Neural crest cell (in vitro differentiated cells): ENCODE data around the gene CHST13. TPM values are rescaled to one million over a fixed set of nuclear protein-coding genes. Genes with fewer than 3 reads are reported as not detected.
A peak's percentile ranks its signal among the peaks of the same experiment; 100 is the strongest.

ENCODE experiments used
- DNase-seq: peaks from one replicate; pipeline ENCODE4 v3.0.0; 2021; ENCODE audit warnings: low read depth, mixed read lengths, low spot score
- H3K27ac Mint-ChIP-seq: one replicate; pipeline ENCODE4 v1.8.0; 2021; ENCODE audit warnings: mild to moderate bottlenecking, mixed read lengths; ENCODE audit not compliant: unreplicated experiment
- H3K27me3 Mint-ChIP-seq: 2 replicates; pipeline ENCODE4 v1.8.0; 2021; ENCODE audit warnings: low read depth, mild to moderate bottlenecking, mixed read lengths
- H3K36me3 Mint-ChIP-seq: 2 replicates; pipeline ENCODE4 v1.8.0; 2021; ENCODE audit warnings: low read depth, mild to moderate bottlenecking, mixed read lengths
- H3K4me1 Mint-ChIP-seq: 2 replicates; pipeline ENCODE4 v1.8.0; 2021; ENCODE audit warnings: mixed read lengths
- H3K4me3 Mint-ChIP-seq: one replicate; pipeline ENCODE4 v1.8.0; 2021; ENCODE audit warnings: mild to moderate bottlenecking, mixed read lengths
- H3K9me3 Mint-ChIP-seq: 2 replicates; pipeline ENCODE4 v1.8.0; 2021; ENCODE audit warnings: mixed read lengths
- long read RNA-seq: library from polyadenylated mRNA; unstranded; transcript quantifications from one replicate; pipeline ENCODE4 v2.0.0, GENCODE V29; 2020
- total RNA-seq: library from RNA; stranded (reverse); gene quantifications from 2 replicates; pipeline ENCODE4 v1.2.1, GENCODE V29; 2021
- TF ChIP-seq, protein P1 (sequence below): fragments of 200-600 bp; sonication (generic); conservative IDR thresholded peaks from 2 replicates; pipeline ENCODE4 v1.5.0; 2021; ENCODE audit warnings: antibody characterized with exemption, mild to moderate bottlenecking

CHST13 gene, protein sequence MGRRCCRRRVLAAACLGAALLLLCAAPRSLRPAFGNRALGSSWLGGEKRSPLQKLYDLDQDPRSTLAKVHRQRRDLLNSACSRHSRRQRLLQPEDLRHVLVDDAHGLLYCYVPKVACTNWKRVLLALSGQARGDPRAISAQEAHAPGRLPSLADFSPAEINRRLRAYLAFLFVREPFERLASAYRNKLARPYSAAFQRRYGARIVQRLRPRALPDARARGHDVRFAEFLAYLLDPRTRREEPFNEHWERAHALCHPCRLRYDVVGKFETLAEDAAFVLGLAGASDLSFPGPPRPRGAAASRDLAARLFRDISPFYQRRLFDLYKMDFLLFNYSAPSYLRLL
- 0.19 TPM in 1 of 2 replicates, not detected in the other for total RNA-seq
- long read RNA-seq, result 0 reads

DNA sequence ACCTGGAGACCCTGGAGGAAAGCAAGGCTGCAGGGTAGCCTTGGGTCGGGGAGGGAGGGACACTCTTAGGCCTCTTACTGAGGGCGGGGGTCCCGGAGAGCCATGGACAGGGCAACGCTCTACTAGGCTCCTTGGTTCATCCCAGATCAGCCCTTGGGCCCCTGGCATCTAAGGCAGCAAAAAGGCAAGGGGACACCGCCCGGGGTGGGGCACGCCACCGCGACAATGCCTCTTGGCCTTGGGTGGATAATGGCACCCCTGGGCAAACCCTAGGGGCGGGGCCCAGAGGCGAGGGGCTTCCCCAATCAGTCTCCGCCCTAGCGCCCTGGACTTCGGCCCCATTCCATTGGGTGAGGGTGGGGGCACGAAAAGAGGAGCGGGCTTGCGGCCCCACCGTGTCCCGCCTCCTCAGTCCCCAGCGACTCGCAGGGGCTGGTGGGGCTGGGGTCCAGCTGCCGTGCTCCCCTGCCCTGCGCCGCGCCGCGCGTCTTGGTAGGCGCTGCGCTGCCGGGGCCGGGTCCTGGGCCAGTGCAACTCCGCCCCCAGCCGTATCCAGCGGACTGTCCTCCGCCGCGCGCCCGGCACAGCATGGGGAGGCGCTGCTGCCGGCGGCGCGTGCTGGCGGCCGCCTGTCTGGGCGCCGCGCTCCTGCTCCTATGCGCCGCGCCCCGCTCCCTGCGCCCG, at the start of gene CHST13:
Gene CHST13 (plus strand): TSS at position 411 of the 684 bp plus-strand sequence. CDS start 178 bp downstream, at position 589.
- no peaks in the 10 kb centered on the region for H3K9me3 Mint-ChIP-seq
- peaks cover 39% of the 10 kb centered on the region for H3K27me3 Mint-ChIP-seq
- H3K27ac Mint-ChIP-seq, result no peak within 1 kb of the TSS
- DNase-seq, result peak; percentile 47
- no peaks in the 10 kb centered on the region for H3K36me3 Mint-ChIP-seq
- peaks cover 11% of the 10 kb centered on the region for H3K4me1 Mint-ChIP-seq
- H3K4me3 Mint-ChIP-seq, result peak within 1 kb of the TSS; percentile 68
- TF ChIP-seq, protein P1, sequence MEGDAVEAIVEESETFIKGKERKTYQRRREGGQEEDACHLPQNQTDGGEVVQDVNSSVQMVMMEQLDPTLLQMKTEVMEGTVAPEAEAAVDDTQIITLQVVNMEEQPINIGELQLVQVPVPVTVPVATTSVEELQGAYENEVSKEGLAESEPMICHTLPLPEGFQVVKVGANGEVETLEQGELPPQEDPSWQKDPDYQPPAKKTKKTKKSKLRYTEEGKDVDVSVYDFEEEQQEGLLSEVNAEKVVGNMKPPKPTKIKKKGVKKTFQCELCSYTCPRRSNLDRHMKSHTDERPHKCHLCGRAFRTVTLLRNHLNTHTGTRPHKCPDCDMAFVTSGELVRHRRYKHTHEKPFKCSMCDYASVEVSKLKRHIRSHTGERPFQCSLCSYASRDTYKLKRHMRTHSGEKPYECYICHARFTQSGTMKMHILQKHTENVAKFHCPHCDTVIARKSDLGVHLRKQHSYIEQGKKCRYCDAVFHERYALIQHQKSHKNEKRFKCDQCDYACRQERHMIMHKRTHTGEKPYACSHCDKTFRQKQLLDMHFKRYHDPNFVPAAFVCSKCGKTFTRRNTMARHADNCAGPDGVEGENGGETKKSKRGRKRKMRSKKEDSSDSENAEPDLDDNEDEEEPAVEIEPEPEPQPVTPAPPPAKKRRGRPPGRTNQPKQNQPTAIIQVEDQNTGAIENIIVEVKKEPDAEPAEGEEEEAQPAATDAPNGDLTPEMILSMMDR, result no peak

DNA sequence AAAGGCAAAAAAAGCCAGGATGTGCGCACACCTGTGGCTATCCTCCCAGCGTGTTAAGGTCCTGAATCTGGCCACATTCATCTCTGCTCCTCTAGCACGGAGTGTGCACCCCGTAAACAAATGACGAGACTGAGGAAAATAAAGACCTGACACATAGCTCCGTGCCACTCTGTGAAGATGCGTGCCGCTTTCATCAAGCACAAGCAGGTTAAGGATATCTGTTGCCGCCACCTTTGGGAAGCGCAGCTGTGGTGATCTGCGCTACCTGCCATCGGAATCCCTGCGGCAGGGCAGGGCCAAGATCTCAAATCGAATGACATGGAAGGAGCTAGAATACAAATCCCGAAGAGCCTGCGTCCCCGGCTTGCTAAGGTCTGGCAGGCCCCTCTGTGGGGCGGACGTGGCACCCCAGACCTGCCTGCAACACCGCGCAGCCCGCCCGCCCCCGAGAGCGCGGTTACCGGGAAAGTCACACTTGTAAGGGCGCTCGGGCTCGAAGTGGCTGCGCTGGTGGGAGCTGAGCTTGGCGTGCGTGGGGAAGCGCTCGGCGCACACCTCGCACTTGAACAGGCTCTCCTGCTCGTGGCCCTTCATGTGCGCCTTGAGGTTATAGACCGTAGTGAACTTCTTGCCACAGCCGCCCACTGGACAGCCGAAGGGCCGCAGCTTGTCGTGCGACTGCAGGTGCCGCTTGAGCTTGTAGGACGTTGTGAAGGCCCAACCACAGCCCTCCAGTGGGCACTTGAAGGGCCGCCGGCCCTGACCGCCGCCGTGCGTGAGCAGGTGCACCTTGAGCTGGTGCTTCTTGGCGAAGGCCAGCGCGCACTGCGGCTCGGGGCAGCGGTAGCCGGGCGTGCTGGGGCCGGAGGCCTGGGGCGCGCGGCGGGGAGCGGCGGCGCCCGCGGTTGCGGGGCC, 49.2 kb upstream of the CHST13 start:
- Mint-ChIP-seq H3K4me1 (peaks cover 38% of the 10 kb centered on the region), H3K9me3 (no peaks in the 10 kb centered on the region), H3K27me3 (peaks cover 3% of the 10 kb centered on the region), H3K27ac (no peak overlapping the region), H3K4me3 (peak overlapping the region; percentile 92), H3K36me3 (peaks cover 4% of the 10 kb centered on the region)
- peak; percentile 25 for DNase-seq
- TF ChIP-seq, protein P1, result peak; percentile 11

DNA sequence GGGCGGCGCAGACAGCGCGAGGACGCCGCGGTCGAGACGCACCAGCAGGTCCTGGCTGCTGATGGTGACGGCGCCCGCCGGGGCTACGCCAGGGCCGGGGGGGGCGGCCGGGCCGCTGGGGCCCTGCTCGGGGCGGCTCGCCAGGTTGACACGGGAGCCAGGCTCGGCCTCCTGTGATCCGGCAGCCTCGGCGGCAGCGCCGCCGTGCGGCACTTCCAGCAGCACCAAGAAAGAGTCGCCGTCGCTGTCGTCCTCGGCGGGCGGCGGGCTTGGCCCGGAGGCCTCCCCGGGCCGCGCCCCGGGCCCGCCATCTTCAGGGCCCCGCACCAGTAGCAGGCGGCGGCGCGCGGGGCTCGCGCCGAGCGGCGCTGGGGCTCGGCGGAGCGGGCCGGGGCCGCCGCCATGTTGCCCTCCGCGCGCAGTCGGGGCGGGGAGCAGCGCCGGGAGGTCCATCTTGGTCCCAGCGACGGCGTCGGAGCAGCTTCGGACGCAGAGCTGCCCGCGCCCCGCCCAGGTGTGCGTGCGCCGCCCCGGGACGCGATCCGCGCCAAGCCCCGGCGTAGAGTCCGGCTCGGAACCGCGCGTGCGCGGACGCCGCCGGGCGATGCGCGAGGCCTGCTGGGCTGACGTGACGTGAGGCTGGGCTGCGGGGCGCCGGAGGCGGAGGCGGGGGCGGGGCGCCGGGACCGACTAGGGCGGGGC, 48.4 kb upstream of the CHST13 start, which contains the start of gene ZXDC:
Gene ZXDC (minus strand): TSS at position 479 of the 702 bp plus-strand sequence. CDS start 26 bp downstream, at position 453.
- Mint-ChIP-seq H3K27me3 (peaks cover 3% of the 10 kb centered on the region), H3K4me3 (peak within 1 kb of the TSS; percentile 92), H3K9me3 (no peaks in the 10 kb centered on the region), H3K27ac (peak within 1 kb of the TSS; percentile 88), H3K4me1 (peaks cover 38% of the 10 kb centered on the region), H3K36me3 (peaks cover 2% of the 10 kb centered on the region)
- TF ChIP-seq, protein P1, result peak; percentile 51
- peak; percentile 85 for DNase-seq

DNA sequence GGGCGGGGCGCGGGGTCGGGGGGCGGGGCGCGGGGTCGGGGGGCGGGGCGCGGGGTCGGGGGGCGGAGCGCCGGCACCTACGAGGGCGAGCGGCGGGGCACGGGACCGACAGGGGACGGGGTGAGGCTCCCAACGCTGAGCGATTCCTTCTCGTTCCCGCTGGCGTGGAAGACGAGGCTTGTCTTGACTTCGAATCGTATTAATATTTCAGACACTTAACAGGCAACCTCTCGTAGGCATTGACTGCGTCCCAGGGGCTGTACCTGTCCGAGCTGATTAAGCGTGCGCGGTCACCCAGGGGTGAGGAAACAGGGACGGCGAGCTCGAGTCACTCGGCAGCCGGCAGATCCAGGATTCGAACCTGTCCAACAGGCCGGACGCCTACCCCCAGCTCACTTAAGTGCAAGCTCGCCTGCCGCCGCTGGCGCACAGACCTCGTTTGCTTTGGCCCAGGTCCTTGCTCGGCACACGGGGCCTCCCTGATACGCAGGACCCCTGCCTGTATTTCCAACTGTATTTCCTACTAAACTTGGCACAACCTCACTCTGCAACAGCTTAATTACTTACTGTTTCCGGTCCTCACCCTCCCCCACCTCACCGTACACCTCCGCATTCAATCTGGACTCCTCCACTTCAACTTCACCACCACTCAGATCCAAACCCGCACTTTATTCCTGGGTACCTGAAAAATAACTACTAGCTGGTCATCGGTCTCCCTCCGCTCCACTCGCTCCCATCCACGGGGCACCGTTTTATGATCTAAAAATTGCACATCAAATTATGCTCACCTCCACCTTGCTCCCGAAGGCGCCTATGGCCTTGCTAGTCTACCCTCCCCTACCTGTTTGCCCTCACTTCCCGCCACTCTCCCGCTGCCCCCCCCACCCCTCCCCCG, 47.5 kb upstream of the CHST13 start:
- TF ChIP-seq, protein P1, result no peak
- H3K27ac Mint-ChIP-seq, result peak overlapping the region; percentile 88
- peaks cover 3% of the 10 kb centered on the region for H3K27me3 Mint-ChIP-seq
- peak overlapping the region; percentile 88 for H3K4me3 Mint-ChIP-seq
- peaks cover 38% of the 10 kb centered on the region for H3K4me1 Mint-ChIP-seq
- H3K36me3 Mint-ChIP-seq, result peaks cover 2% of the 10 kb centered on the region
- H3K9me3 Mint-ChIP-seq, result no peaks in the 10 kb centered on the region
- peak; percentile 50 for DNase-seq
